ENCODE results near the gene KCND1. TPM values are rescaled to one million over a fixed set of nuclear protein-coding genes. Genes with fewer than 3 reads are reported as not detected.
"Not testable (repeated sequence)": the region's sequence is repeated elsewhere in the genome, so short reads cannot be mapped to it uniquely, and the experiment has no call there.

Gene KCND1
- total and polyA plus RNA-seq, 10 of the 15 experiments (the other 5 are each of a cell fraction or from before 2014, with no cell fraction given): 0.02 to 1.0 (median 0.39) TPM

DNA sequence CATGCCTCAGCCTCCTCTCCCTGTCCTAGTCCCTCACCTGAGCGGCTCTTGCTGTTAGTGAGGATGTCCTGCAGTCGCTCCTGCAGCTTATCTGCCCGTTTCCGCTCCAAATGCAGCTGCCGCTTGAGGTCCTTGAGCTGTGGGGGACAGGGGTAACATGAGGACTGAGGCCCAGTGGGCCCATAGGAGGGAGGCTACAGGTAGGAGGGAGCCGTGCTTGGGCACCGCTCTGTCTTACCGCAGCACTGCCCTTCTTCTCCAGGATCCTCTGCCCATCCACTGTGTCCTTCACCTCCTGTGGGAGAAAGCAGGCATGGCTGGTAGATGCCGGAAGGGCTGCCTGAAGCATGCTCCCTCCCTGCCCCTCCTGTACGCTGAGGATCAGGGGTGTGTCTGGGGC lies 9.5 kb upstream of the KCND1 start:
- ChIA-PET SMC1A (ENCODE audit: uncharacterized antibody, unreplicated experiment) (no interaction called here), CTCF (interaction anchor here (0.8 kb wide), 1 partner anchor 9 kb away, joined by 3 read pairs; no protein-coding TSS in a partner anchor), RAD21 (ENCODE audit: unreplicated experiment) (no interaction called here), POLR2A (no interaction called here)
- FAIRE-seq (no peak), DNase-seq (ENCODE audit: low read depth, low spot score) (no peak), ATAC-seq (no peak)
- BruUV-seq (replicated peaks): no TSS peak
- intact Hi-C loops (cut with micrococcal nuclease; ENCODE audit: unreplicated experiment) (no loop called here), in situ Hi-C loops (cut with MboI) (no loop called here)
- H3K79me2 ChIP-seq (ENCODE audit: control insufficient read depth, insufficient read depth, low read length): no peaks in the 10 kb centered on the region
- H3K27ac ChIP-seq (ENCODE audit: control insufficient read depth, insufficient read depth): no peak overlapping the region
- 65% methylated on average over 10 of the region's 10 CpGs for WGBS (ENCODE audit: insufficient coverage, insufficient replicate concordance, low lambda C conversion rate, missing lambda C conversion rate)
- no peaks in the 10 kb centered on the region for H3K9me3 ChIP-seq (replicated peaks; ENCODE audit: control insufficient read depth, insufficient read depth, low read length)
- no peaks in the 10 kb centered on the region for H3K27me3 ChIP-seq (replicated peaks in 1 of 2; ENCODE audit: control insufficient read depth in 2 of 2, insufficient read depth in 2 of 2, low read length in 1 of 2)
- no peak overlapping the region for H3K4me2 ChIP-seq (ENCODE audit: control insufficient read depth, insufficient read depth)
- H3K4me1 ChIP-seq (ENCODE audit: control insufficient read depth, insufficient read depth, low read length): no peaks in the 10 kb centered on the region
- no peak overlapping the region for H2AFZ ChIP-seq (ENCODE audit: control insufficient read depth, low read depth, low read length)
- H3K9ac ChIP-seq (ENCODE audit: control insufficient read depth, insufficient read depth, low read length): no peak overlapping the region
- H3K4me3 ChIP-seq: no peak overlapping the region
- H4K20me1 ChIP-seq (ENCODE audit: control insufficient read depth, insufficient read depth): no peaks in the 10 kb centered on the region
- peaks cover 3 to 5% of the 10 kb centered on the region in 2 experiments for H3K36me3 ChIP-seq (ENCODE audit: control insufficient read depth in 2 of 2, insufficient read depth in 2 of 2, low read length in 1 of 2)
- TF ChIP-seq, protein P1, sequence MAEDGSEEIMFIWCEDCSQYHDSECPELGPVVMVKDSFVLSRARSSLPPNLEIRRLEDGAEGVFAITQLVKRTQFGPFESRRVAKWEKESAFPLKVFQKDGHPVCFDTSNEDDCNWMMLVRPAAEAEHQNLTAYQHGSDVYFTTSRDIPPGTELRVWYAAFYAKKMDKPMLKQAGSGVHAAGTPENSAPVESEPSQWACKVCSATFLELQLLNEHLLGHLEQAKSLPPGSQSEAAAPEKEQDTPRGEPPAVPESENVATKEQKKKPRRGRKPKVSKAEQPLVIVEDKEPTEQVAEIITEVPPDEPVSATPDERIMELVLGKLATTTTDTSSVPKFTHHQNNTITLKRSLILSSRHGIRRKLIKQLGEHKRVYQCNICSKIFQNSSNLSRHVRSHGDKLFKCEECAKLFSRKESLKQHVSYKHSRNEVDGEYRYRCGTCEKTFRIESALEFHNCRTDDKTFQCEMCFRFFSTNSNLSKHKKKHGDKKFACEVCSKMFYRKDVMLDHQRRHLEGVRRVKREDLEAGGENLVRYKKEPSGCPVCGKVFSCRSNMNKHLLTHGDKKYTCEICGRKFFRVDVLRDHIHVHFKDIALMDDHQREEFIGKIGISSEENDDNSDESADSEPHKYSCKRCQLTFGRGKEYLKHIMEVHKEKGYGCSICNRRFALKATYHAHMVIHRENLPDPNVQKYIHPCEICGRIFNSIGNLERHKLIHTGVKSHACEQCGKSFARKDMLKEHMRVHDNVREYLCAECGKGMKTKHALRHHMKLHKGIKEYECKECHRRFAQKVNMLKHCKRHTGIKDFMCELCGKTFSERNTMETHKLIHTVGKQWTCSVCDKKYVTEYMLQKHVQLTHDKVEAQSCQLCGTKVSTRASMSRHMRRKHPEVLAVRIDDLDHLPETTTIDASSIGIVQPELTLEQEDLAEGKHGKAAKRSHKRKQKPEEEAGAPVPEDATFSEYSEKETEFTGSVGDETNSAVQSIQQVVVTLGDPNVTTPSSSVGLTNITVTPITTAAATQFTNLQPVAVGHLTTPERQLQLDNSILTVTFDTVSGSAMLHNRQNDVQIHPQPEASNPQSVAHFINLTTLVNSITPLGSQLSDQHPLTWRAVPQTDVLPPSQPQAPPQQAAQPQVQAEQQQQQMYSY (CRISPR knock-in tag; IDR thresholded peaks at IDR 0.05): no peak
- TF ChIP-seq TAF1 (IDR thresholded peaks at IDR 0.05; ENCODE audit: borderline replicate concordance, low read depth, low read length): no peak
- TF ChIP-seq, protein P2, sequence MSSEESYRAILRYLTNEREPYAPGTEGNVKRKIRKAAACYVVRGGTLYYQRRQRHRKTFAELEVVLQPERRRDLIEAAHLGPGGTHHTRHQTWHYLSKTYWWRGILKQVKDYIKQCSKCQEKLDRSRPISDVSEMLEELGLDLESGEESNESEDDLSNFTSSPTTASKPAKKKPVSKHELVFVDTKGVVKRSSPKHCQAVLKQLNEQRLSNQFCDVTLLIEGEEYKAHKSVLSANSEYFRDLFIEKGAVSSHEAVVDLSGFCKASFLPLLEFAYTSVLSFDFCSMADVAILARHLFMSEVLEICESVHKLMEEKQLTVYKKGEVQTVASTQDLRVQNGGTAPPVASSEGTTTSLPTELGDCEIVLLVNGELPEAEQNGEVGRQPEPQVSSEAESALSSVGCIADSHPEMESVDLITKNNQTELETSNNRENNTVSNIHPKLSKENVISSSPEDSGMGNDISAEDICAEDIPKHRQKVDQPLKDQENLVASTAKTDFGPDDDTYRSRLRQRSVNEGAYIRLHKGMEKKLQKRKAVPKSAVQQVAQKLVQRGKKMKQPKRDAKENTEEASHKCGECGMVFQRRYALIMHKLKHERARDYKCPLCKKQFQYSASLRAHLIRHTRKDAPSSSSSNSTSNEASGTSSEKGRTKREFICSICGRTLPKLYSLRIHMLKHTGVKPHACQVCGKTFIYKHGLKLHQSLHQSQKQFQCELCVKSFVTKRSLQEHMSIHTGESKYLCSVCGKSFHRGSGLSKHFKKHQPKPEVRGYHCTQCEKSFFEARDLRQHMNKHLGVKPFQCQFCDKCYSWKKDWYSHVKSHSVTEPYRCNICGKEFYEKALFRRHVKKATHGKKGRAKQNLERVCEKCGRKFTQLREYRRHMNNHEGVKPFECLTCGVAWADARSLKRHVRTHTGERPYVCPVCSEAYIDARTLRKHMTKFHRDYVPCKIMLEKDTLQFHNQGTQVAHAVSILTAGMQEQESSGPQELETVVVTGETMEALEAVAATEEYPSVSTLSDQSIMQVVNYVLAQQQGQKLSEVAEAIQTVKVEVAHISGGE (CRISPR knock-in tag; IDR thresholded peaks at IDR 0.05): no peak

DNA sequence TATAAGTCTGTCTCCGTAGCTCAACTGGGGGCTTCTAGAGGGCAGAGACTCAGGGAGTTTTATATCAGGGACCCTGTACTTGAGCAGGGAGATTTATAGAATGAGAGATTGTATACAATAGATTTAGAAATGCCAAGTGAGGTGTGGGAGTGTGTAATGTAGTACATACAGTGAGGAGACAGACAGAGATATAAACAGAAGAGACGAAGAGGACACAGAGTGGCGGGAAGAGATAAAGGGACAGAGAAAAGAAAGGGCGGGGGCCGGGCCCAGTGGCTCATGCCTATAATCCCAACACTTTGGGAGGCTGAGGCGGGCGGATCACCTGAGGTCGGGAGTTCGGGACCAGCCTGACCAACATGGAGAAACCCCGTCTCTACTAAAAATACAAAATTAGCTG lies 8.7 kb upstream of the KCND1 start:
- RAD21 ChIA-PET (ENCODE audit: unreplicated experiment); H2AFZ ChIP-seq (ENCODE audit: control insufficient read depth, low read depth, low read length); POLR2A ChIA-PET; BruUV-seq (replicated peaks); DNase-seq (ENCODE audit: low read depth, low spot score); FAIRE-seq; H3K4me3 ChIP-seq; intact Hi-C loops (cut with micrococcal nuclease; ENCODE audit: unreplicated experiment); H3K9me3 ChIP-seq (replicated peaks; ENCODE audit: control insufficient read depth, insufficient read depth, low read length); H3K79me2 ChIP-seq (ENCODE audit: control insufficient read depth, insufficient read depth, low read length); H3K27me3 ChIP-seq (replicated peaks in 1 of 2; ENCODE audit: control insufficient read depth in 2 of 2, insufficient read depth in 2 of 2, low read length in 1 of 2); H3K4me2 ChIP-seq (ENCODE audit: control insufficient read depth, insufficient read depth); H3K36me3 ChIP-seq (ENCODE audit: control insufficient read depth in 2 of 2, insufficient read depth in 2 of 2, low read length in 1 of 2); H3K4me1 ChIP-seq (ENCODE audit: control insufficient read depth, insufficient read depth, low read length); H4K20me1 ChIP-seq (ENCODE audit: control insufficient read depth, insufficient read depth); SMC1A ChIA-PET (ENCODE audit: uncharacterized antibody, unreplicated experiment); ATAC-seq; H3K9ac ChIP-seq (ENCODE audit: control insufficient read depth, insufficient read depth, low read length); in situ Hi-C loops (cut with MboI); H3K27ac ChIP-seq (ENCODE audit: control insufficient read depth, insufficient read depth): not testable (repeated sequence)
- 66% methylated on average over 9 of the region's 10 CpGs for WGBS (ENCODE audit: insufficient coverage, insufficient replicate concordance, low lambda C conversion rate, missing lambda C conversion rate)
- CTCF ChIA-PET: interaction anchor here (0.7 kb wide), 1 partner anchor 64 kb away, joined by 4 read pairs; no protein-coding TSS in a partner anchor

Data from GM12878 (cell line).